Neural cell (in vitro differentiated cells): ENCODE results near the gene SEC63.

Experiments used
- CTCF ChIP-seq: fragments of 450-650 bp; IDR thresholded peaks from 2 replicates; pipeline ENCODE4 v1.5.1; 2014; ENCODE audit warnings: antibody characterized with exemption, mild to moderate bottlenecking, moderate library complexity; ENCODE audit not compliant: poor library complexity, severe bottlenecking
- EP300 ChIP-seq: fragments of 450-650 bp; conservative IDR thresholded peaks from 2 replicates; pipeline ENCODE4 v1.6.1; 2014; ENCODE audit warnings: antibody characterized with exemption, mild to moderate bottlenecking, moderate library complexity; ENCODE audit not compliant: poor library complexity, severe bottlenecking
- EZH2 ChIP-seq: fragments of 200-600, 300-800 bp; shearing (Covaris generic), sonication (generic); IDR thresholded peaks from 2 replicates; pipeline ENCODE4 v1.6.1; 2014; ENCODE audit warnings: antibody characterized with exemption, low read length, borderline replicate concordance, mild to moderate bottlenecking; ENCODE audit not compliant: insufficient read depth, poor library complexity, severe bottlenecking
- RAD21 ChIP-seq: fragments of 450-650 bp; conservative IDR thresholded peaks from 2 replicates; pipeline ENCODE4 v1.6.1; 2014; ENCODE audit warnings: antibody characterized with exemption, mild to moderate bottlenecking, moderate library complexity
- REST ChIP-seq: IDR thresholded peaks from 2 replicates; pipeline ENCODE4 v1.6.1; 2012; ENCODE audit warnings: borderline replicate concordance
- TAF1 ChIP-seq: IDR thresholded peaks from 2 replicates; pipeline ENCODE4 v1.6.1; 2012; ENCODE audit warnings: low read depth

- no peak for TF ChIP-seq REST
- no peak for TF ChIP-seq CTCF
- TF ChIP-seq EP300, result no peak
- TF ChIP-seq RAD21, result no peak
- TF ChIP-seq TAF1, result no peak
- TF ChIP-seq EZH2, result no peak
These were observed 108.7 kb downstream of the SEC63 start for GRCh38 chr6:107849325-107849724.
